Measurements from ENCODE around the gene ASB4.
A peak's percentile ranks its signal among the peaks of the same experiment; 100 is the strongest.

The ASB4 gene

GRCh38 chr7:95526128-95526738, 40.5 kb downstream of the ASB4 start:
- DNase-seq (ENCODE audit: low spot score), result no peak

GRCh38 chr7:95527033-95527775, 41.5 kb downstream of the ASB4 start:
- DNase-seq (ENCODE audit: low spot score), result peak; percentile 63

GRCh38 chr7:95527776-95528250, 42.1 kb downstream of the ASB4 start:
- no peak for DNase-seq (ENCODE audit: low spot score)

GRCh38 chr7:95529701-95530100, 44.0 kb downstream of the ASB4 start:
- no peak for DNase-seq (ENCODE audit: low spot score)

GRCh38 chr7:95530881-95531280, 45.1 kb downstream of the ASB4 start:
- no peak for DNase-seq (ENCODE audit: low spot score)

GRCh38 chr7:95531605-95532219, 46.0 kb downstream of the ASB4 start:
- no peak for DNase-seq (ENCODE audit: low spot score)

- no peak for DNase-seq (ENCODE audit: low spot score)
These were observed 49.1 kb downstream of the ASB4 start for GRCh38 chr7:95534796-95535195.

- no peak for DNase-seq (ENCODE audit: low spot score)
These were observed 49.9 kb downstream of the ASB4 start for GRCh38 chr7:95535662-95536061.

- no peak for DNase-seq (ENCODE audit: low spot score)
These were observed 51.0 kb downstream of the ASB4 start for GRCh38 chr7:95536656-95537311.

- no peak for DNase-seq (ENCODE audit: low spot score)
These were observed 51.7 kb downstream of the ASB4 start for GRCh38 chr7:95537468-95537867.

GRCh38 chr7:95539426-95539825, 53.7 kb downstream of the ASB4 start:
- no peak for DNase-seq (ENCODE audit: low spot score)

GRCh38 chr7:95540366-95540765, 54.6 kb downstream of the ASB4 start:
- DNase-seq (ENCODE audit: low spot score), result no peak

- DNase-seq (ENCODE audit: low spot score), result no peak
These were observed 57.6 kb downstream of the ASB4 start for GRCh38 chr7:95543312-95543711.

- no peak for DNase-seq (ENCODE audit: low spot score)
These were observed 58.4 kb downstream of the ASB4 start for GRCh38 chr7:95544171-95544570.

GRCh38 chr7:95545007-95545615, 59.4 kb downstream of the ASB4 start:
- DNase-seq (ENCODE audit: low spot score), result peak; percentile 60

- no peak for DNase-seq (ENCODE audit: low spot score)
These were observed 59.9 kb downstream of the ASB4 start for GRCh38 chr7:95545673-95546072.

- DNase-seq (ENCODE audit: low spot score), result no peak
These were observed 60.9 kb downstream of the ASB4 start for GRCh38 chr7:95546647-95547046.

- DNase-seq (ENCODE audit: low spot score), result no peak
These were observed 61.9 kb downstream of the ASB4 start for GRCh38 chr7:95547361-95548348.

GRCh38 chr7:95549818-95550529, 64.2 kb downstream of the ASB4 start:
- no peak for DNase-seq (ENCODE audit: low spot score)

- no peak for DNase-seq (ENCODE audit: low spot score)
These were observed 64.8 kb downstream of the ASB4 start for GRCh38 chr7:95550546-95550945.

All from HuH-7 (cell line).